Liver (tissue), 9 donors: ENCODE results near the gene BAMBI. TPM values are rescaled to one million over a fixed set of nuclear protein-coding genes. Genes with fewer than 3 reads are reported as not detected.

ENCODE experiments used
- DNase-seq: peaks from one replicate; pipeline ENCODE4 v3.0.0-alpha.2; 2017; ENCODE audit warnings: low spot score
- H3K27ac ChIP-seq, 2 donors: one replicate each; pipeline ENCODE4 v1.7.0; 2013; ENCODE audit warnings: inconsistent platforms in 2 of 2, low read length in 2 of 2, control low read depth in 1 of 2, low read depth in 1 of 2, mild to moderate bottlenecking in 1 of 2
- H3K27me3 ChIP-seq, 4 donors: one replicate each; pipeline versions ENCODE4 v1.6.1 to v1.7.0; 2013; ENCODE audit warnings: low read length in 3 of 4, inconsistent platforms in 1 of 4, mild to moderate bottlenecking in 1 of 4, moderate library complexity in 1 of 4; ENCODE audit not compliant: control insufficient read depth in 4 of 4, insufficient read depth in 4 of 4
- H3K36me3 ChIP-seq, 4 donors: one replicate each; pipeline versions ENCODE4 v1.6.1 to v1.7.0; 2013; ENCODE audit warnings: low read length in 3 of 4, mild to moderate bottlenecking in 3 of 4, low read depth in 1 of 4, moderate library complexity in 1 of 4; ENCODE audit not compliant: control insufficient read depth in 4 of 4, insufficient read depth in 3 of 4
- H3K4me1 ChIP-seq, 4 donors: one replicate each; pipeline versions ENCODE4 v1.6.1 to v1.7.0; 2013; ENCODE audit warnings: low read length in 3 of 4, mild to moderate bottlenecking in 3 of 4, moderate library complexity in 1 of 4; ENCODE audit not compliant: control insufficient read depth in 4 of 4, insufficient read depth in 4 of 4
- H3K4me3 ChIP-seq, 3 donors: one replicate each; pipeline versions ENCODE4 v1.6.1 to v1.7.0; 2013; ENCODE audit warnings: low read length in 3 of 3, control low read depth in 1 of 3, low read depth in 1 of 3, mild to moderate bottlenecking in 1 of 3
- H3K9ac ChIP-seq, 2 donors: one replicate each; pipeline ENCODE4 v1.7.0; 2013; ENCODE audit warnings: low read length in 2 of 2, mild to moderate bottlenecking in 2 of 2, moderate library complexity in 2 of 2, control low read depth in 1 of 2, low read depth in 1 of 2
- H3K9me3 ChIP-seq, 4 donors: one replicate each; pipeline versions ENCODE4 v1.6.1 to v1.7.0; 2013; ENCODE audit warnings: low read length in 3 of 4; ENCODE audit not compliant: control insufficient read depth in 4 of 4
- ATF3 ChIP-seq: IDR thresholded peaks from 2 replicates; pipeline ENCODE4 v1.6.1; 2016; ENCODE audit warnings: antibody characterized with exemption
- EGR1 ChIP-seq, 2 donors: IDR thresholded peaks; 2 replicates each; pipeline ENCODE4 v1.6.1; 2016 to 2018; ENCODE audit warnings: antibody characterized with exemption in 2 of 2, low read depth in 2 of 2
- FOXA1 ChIP-seq: IDR thresholded peaks from 2 replicates; pipeline ENCODE4 v1.6.1; 2016; ENCODE audit warnings: antibody characterized with exemption
- FOXA2 ChIP-seq: IDR thresholded peaks from 2 replicates; pipeline ENCODE4 v1.6.1; 2016; ENCODE audit warnings: antibody characterized with exemption
- GABPA ChIP-seq, 2 donors: IDR thresholded peaks in 1 of 2; conservative IDR thresholded peaks in 1 of 2; 2 replicates each; pipeline ENCODE4 v1.6.1; 2016; ENCODE audit warnings: antibody characterized with exemption in 2 of 2, mild to moderate bottlenecking in 1 of 2, moderate library complexity in 1 of 2
- HNF4A ChIP-seq, 2 donors: conservative IDR thresholded peaks; 2 replicates each; pipeline ENCODE4 v1.6.1; 2016; ENCODE audit warnings: antibody characterized with exemption in 2 of 2, mild to moderate bottlenecking in 2 of 2
- JUND ChIP-seq, 2 donors: IDR thresholded peaks; 2 replicates each; pipeline ENCODE4 v1.6.1; 2016; ENCODE audit warnings: antibody characterized with exemption in 2 of 2
- RAD21 ChIP-seq, 2 donors: IDR thresholded peaks; 2 replicates each; pipeline ENCODE4 v1.6.1; 2016; ENCODE audit warnings: antibody characterized with exemption in 2 of 2, mild to moderate bottlenecking in 2 of 2
- RXRA ChIP-seq, 2 donors: IDR thresholded peaks; 2 replicates each; pipeline ENCODE4 v1.6.1; 2017 to 2018; ENCODE audit warnings: antibody characterized with exemption in 2 of 2, mild to moderate bottlenecking in 1 of 2
- SP1 ChIP-seq: IDR thresholded peaks from 2 replicates; pipeline ENCODE4 v1.6.1; 2018; ENCODE audit warnings: antibody characterized with exemption, mild to moderate bottlenecking
- TAF1 ChIP-seq: conservative IDR thresholded peaks from 2 replicates; pipeline ENCODE4 v1.6.1; 2016; ENCODE audit warnings: antibody characterized with exemption, mild to moderate bottlenecking
- YY1 ChIP-seq: IDR thresholded peaks from 2 replicates; pipeline ENCODE4 v1.6.1; 2016; ENCODE audit warnings: antibody characterized with exemption, mild to moderate bottlenecking
- WGBS: extraction: QIAGEN DNeasy Blood & Tissue Kit; methylation state at CpG from one replicate; pipeline ENCODE4 v1.1.7; 2013; 5-methylcytosine and 5-hydroxymethylcytosine counted together
- polyA plus RNA-seq, 2 donors: library from polyadenylated mRNA; stranded (reverse) in 1 of 2; unstranded in 1 of 2; fragments of 200-250 nt in 1 of 2; fragments of >200 nt in 1 of 2; fragmentation: Nextera tagmentation in 1 of 2; extraction: Ambion mirVana in 1 of 2; gene quantifications; one replicate each; pipeline versions ENCODE4 v1.2.1 to v1.2.3, GENCODE V29; 2013 to 2015
- total RNA-seq, 2 donors: library from RNA; depleted of rRNA; stranded (reverse); fragments of >200 nt; gene quantifications; one replicate each; pipeline ENCODE4 v1.2.3, GENCODE V29; 2014
- TF ChIP-seq, protein P1 (sequence below): fragments of 150-350 bp; IDR thresholded peaks from 2 replicates; pipeline ENCODE4 v1.5.1; 2017; ENCODE audit warnings: improper control_type of control experiment, low read depth, low read length; ENCODE audit not compliant: missing input control
- TF ChIP-seq, protein P2 (sequence below): IDR thresholded peaks from 2 replicates; pipeline ENCODE4 v1.6.1; 2016; ENCODE audit warnings: antibody characterized with exemption, mild to moderate bottlenecking
- donor health status: healthy.
- donor health status: healthy.
- donor health status: healthy.
- donor health status: healthy.
- donor health status: healthy.

BAMBI gene
- total and polyA plus RNA-seq, 4 donors = 4.6 to 10.6 (median 5.1) TPM

GRCh38 chr10:28698075-28698474 lies 20.8 kb downstream of the BAMBI start:
- Histone ChIP-seq H3K36me3 (no peaks in the 10 kb centered on the region), H3K4me3 (no peak overlapping the region), H3K4me1 (no peaks in the 10 kb centered on the region), H3K9me3 (no peaks in the 10 kb centered on the region), H3K27ac (no peak overlapping the region), H3K27me3 (no peaks in the 10 kb centered on the region), H3K9ac (no peak overlapping the region)
- no peak for DNase-seq
- WGBS = 85% methylated on average over 2 of the region's 2 CpGs
- TF ChIP-seq FOXA1 (no peak), FOXA2 (no peak), EGR1 (IDR thresholded peaks at IDR 0.05; ENCODE audit: low read depth in 2 of 2) (no peak), TAF1 (no peak), ATF3 (no peak), HNF4A (conservative IDR thresholded peaks at IDR 0.05) (no peak), RXRA (IDR thresholded peaks at IDR 0.05) (no peak), GABPA (IDR thresholded peaks at IDR 0.05 in 1 of 2, conservative IDR thresholded peaks at IDR 0.05 in 1 of 2) (no peak)
- TF ChIP-seq, protein P1, sequence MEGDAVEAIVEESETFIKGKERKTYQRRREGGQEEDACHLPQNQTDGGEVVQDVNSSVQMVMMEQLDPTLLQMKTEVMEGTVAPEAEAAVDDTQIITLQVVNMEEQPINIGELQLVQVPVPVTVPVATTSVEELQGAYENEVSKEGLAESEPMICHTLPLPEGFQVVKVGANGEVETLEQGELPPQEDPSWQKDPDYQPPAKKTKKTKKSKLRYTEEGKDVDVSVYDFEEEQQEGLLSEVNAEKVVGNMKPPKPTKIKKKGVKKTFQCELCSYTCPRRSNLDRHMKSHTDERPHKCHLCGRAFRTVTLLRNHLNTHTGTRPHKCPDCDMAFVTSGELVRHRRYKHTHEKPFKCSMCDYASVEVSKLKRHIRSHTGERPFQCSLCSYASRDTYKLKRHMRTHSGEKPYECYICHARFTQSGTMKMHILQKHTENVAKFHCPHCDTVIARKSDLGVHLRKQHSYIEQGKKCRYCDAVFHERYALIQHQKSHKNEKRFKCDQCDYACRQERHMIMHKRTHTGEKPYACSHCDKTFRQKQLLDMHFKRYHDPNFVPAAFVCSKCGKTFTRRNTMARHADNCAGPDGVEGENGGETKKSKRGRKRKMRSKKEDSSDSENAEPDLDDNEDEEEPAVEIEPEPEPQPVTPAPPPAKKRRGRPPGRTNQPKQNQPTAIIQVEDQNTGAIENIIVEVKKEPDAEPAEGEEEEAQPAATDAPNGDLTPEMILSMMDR = no peak

- Histone ChIP-seq H3K9me3 (no peaks in the 10 kb centered on the region), H3K9ac (no peak overlapping the region), H3K4me3 (no peak overlapping the region), H3K4me1 (no peaks in the 10 kb centered on the region), H3K36me3 (no peaks in the 10 kb centered on the region), H3K27me3 (no peaks in the 10 kb centered on the region), H3K27ac (no peak overlapping the region)
- no peak for TF ChIP-seq JUND (IDR thresholded peaks at IDR 0.05)
- TF ChIP-seq, protein P2, sequence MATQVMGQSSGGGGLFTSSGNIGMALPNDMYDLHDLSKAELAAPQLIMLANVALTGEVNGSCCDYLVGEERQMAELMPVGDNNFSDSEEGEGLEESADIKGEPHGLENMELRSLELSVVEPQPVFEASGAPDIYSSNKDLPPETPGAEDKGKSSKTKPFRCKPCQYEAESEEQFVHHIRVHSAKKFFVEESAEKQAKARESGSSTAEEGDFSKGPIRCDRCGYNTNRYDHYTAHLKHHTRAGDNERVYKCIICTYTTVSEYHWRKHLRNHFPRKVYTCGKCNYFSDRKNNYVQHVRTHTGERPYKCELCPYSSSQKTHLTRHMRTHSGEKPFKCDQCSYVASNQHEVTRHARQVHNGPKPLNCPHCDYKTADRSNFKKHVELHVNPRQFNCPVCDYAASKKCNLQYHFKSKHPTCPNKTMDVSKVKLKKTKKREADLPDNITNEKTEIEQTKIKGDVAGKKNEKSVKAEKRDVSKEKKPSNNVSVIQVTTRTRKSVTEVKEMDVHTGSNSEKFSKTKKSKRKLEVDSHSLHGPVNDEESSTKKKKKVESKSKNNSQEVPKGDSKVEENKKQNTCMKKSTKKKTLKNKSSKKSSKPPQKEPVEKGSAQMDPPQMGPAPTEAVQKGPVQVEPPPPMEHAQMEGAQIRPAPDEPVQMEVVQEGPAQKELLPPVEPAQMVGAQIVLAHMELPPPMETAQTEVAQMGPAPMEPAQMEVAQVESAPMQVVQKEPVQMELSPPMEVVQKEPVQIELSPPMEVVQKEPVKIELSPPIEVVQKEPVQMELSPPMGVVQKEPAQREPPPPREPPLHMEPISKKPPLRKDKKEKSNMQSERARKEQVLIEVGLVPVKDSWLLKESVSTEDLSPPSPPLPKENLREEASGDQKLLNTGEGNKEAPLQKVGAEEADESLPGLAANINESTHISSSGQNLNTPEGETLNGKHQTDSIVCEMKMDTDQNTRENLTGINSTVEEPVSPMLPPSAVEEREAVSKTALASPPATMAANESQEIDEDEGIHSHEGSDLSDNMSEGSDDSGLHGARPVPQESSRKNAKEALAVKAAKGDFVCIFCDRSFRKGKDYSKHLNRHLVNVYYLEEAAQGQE = no peak
- WGBS = 87% methylated on average over 12 of the region's 12 CpGs
- DNase-seq = no peak
These were observed 27.3 kb downstream of the BAMBI start for GRCh38 chr10:28704464-28705161.

- no peak overlapping the region for H3K27ac ChIP-seq
- no peak overlapping the region for H3K9ac ChIP-seq
- H3K27me3 ChIP-seq = no peaks in the 10 kb centered on the region
- no peak overlapping the region for H3K4me3 ChIP-seq
- H3K36me3 ChIP-seq = no peaks in the 10 kb centered on the region
- 87% methylated on average over 8 of the region's 8 CpGs for WGBS
- H3K9me3 ChIP-seq = no peaks in the 10 kb centered on the region
- H3K4me1 ChIP-seq = no peaks in the 10 kb centered on the region
- DNase-seq = no peak
- TF ChIP-seq HNF4A (conservative IDR thresholded peaks at IDR 0.05) (no peak), EGR1 (IDR thresholded peaks at IDR 0.05; ENCODE audit: low read depth in 2 of 2) (no peak), GABPA (IDR thresholded peaks at IDR 0.05 in 1 of 2, conservative IDR thresholded peaks at IDR 0.05 in 1 of 2) (no peak), JUND (IDR thresholded peaks at IDR 0.05) (no peak), SP1 (no peak), FOXA1 (no peak), TAF1 (no peak), FOXA2 (no peak), YY1 (no peak), RXRA (IDR thresholded peaks at IDR 0.05) (no peak), RAD21 (IDR thresholded peaks at IDR 0.05) (no peak)
- TF ChIP-seq, protein P2 = no peak
- TF ChIP-seq, protein P1 = no peak
These were observed 28.2 kb downstream of the BAMBI start for GRCh38 chr10:28705472-28705871.
